HUES48 (cell line): ENCODE measurements around the gene IL1RAP.

Experiments
- H3K27ac ChIP-seq: one replicate; pipeline ENCODE4 v1.7.0; 2013; ENCODE audit warnings: low read depth, low read length, inconsistent platforms
- H3K27me3 ChIP-seq: 2 replicates; pipeline ENCODE4 v1.6.1; 2013; ENCODE audit warnings: mild to moderate bottlenecking, low read length; ENCODE audit not compliant: control insufficient read depth, insufficient read depth
- H3K36me3 ChIP-seq: 2 replicates; pipeline ENCODE4 v1.6.1; 2013; ENCODE audit warnings: low read length; ENCODE audit not compliant: control insufficient read depth, insufficient read depth
- H3K4me1 ChIP-seq: 2 replicates; pipeline ENCODE4 v1.6.1; 2013; ENCODE audit warnings: mild to moderate bottlenecking, low read length; ENCODE audit not compliant: control insufficient read depth, insufficient read depth
- H3K4me3 ChIP-seq: 2 replicates; pipeline ENCODE4 v1.5.1; 2013; ENCODE audit warnings: mild to moderate bottlenecking, low read depth, low read length
- H3K9ac ChIP-seq: 2 replicates; pipeline ENCODE4 v1.6.1; 2013; ENCODE audit warnings: mild to moderate bottlenecking, low read depth, low read length, moderate library complexity
- H3K9me3 ChIP-seq: 2 replicates; pipeline ENCODE4 v1.6.1; 2013; ENCODE audit warnings: low read length; ENCODE audit not compliant: control insufficient read depth, insufficient read depth

The IL1RAP gene

DNA sequence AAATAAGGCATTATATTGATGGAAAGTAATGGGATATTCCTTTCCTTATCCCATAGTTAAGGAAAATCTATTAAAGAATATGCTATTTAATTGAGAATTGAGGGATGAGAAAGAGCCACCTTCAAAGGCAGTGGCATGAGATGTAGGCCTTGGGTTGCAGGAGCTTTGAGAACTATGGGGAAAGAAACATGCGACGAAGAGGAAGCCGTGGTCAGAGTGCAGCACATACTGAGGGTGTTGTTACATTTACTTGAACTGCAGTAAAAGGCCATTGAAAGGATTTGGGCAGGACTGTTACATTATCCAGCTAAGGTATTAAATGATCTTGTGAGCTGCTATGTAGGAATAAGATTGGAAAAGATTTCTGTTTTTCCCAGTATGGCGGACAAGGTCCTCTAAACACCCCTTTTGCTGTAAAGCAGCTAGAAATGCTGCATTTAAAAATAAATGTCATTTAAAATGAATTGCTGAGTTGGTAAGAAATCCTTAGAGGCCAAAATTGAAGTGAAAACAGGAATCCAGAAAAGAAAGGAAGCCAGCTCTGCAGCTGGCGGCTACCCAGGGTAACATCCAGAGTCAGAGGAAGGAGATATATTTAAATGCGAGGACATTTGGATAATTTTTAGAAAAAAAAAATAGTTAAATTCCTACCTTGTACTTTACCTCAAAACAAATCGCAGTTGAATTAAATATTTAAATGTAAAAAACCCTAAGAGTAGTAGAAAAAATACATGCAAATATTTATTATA is 61.7 kb downstream of the IL1RAP start:
- Histone ChIP-seq H3K27me3 (no peaks in the 10 kb centered on the region), H3K9ac (no peak overlapping the region), H3K4me3 (no peak overlapping the region), H3K36me3 (no peaks in the 10 kb centered on the region), H3K27ac (no peak overlapping the region), H3K9me3 (no peaks in the 10 kb centered on the region), H3K4me1 (no peaks in the 10 kb centered on the region)

DNA sequence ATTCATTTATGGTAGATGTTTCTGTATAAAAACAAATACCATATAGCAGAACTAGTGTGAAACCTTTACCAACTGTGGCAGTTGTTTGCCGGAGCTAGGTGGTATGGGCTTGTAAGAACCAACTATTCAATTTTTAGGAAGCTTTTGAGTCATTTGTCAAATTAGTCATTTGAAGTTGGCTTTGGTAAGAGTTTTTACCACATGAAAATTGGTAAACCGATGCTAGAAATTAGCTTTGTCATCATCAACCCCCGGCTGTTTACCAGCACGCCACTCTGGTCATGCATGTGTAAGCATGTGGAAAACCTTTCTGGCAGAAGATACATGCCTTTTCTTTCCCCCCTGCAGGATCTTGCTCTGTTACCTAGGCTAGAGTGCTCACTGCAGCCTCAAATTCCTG is 63.3 kb downstream of the IL1RAP start:
- no peaks in the 10 kb centered on the region for H3K36me3 ChIP-seq

DNA sequence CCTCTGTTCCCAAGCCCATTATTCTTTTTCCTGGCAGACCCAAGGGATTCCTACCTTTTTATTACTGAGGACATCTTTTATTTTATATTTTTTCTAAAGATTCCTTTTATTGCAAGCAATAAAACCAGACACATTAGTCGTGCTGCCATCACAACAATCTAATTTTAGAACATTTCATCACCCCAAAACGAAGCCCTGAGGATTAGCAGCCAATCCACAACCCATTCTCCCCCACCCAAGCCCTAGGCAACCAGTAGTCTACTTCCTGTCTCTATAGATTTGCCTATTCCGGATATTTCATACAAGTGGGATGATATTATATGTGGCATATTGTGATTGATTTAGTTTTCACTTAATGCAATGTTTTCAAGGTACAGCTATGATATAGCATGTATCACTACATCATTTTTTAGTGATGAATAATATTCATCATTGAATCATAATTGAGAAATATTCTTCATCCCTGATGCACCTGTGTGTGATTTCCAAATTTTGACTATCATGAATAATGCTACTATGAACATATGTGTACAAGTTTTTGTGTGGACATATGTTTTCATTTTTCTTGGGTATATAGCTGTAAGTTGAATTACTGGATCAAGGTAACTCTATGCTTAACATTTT is 65.7 kb downstream of the IL1RAP start:
- Histone ChIP-seq H3K36me3 (no peaks in the 10 kb centered on the region), H3K27ac (no peak overlapping the region), H3K9me3 (no peaks in the 10 kb centered on the region), H3K9ac (no peak overlapping the region), H3K4me1 (no peaks in the 10 kb centered on the region), H3K27me3 (no peaks in the 10 kb centered on the region), H3K4me3 (no peak overlapping the region)

More for the DNA sequence above, 63.3 kb downstream of the IL1RAP start:
- H3K9ac ChIP-seq = no peak overlapping the region
- H3K4me1 ChIP-seq = no peaks in the 10 kb centered on the region
- H3K4me3 ChIP-seq = no peak overlapping the region
- no peaks in the 10 kb centered on the region for H3K9me3 ChIP-seq
- H3K27me3 ChIP-seq = no peaks in the 10 kb centered on the region
- H3K27ac ChIP-seq = no peak overlapping the region

DNA sequence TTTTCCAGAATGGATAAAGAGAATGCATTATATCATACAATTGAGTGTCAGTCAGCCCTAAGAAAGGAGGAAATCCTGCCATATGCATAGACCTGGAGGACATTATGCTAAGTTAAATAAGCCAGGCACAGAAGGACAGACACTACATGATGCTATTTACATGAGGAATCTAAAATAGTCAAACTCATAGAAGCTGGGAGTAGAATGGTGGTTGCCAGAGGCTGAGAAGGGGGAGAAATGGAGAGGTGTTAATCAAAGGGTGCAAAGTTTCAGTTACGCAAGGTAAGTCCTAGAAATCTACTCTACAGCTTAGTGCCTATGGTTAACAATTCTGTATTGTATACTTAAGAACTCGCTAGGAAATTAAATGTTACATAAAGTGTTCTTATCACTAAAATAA is 66.5 kb downstream of the IL1RAP start:
- H3K9me3 ChIP-seq = no peaks in the 10 kb centered on the region
- H3K27me3 ChIP-seq = no peaks in the 10 kb centered on the region
- no peak overlapping the region for H3K4me3 ChIP-seq
- no peak overlapping the region for H3K9ac ChIP-seq
- H3K27ac ChIP-seq = no peak overlapping the region
- no peaks in the 10 kb centered on the region for H3K4me1 ChIP-seq
- H3K36me3 ChIP-seq = no peaks in the 10 kb centered on the region

DNA sequence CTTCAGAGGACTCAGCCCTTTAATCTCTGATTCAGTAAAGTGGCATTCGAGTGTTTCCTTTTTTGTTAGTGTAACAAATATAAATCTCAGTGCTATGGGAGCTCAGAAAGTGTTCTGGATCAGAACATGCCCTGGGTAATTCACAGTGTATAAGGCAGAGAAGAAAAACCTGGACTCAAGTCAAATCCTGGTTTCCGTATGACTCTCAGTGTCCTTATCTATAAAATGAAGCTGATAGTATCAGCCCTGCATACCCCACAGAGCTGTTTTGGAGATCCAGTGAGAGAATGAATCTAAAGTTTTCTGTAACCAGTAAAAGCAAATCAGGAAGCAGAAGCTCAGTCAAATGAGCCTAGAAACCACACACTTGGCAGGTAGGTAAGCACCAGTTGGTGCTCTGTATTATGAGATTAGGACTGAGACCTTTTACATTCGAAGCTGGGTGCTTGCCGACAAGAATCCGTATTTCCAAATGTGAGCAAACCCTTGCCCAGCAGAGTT is 67.2 kb downstream of the IL1RAP start:
- H3K9me3 ChIP-seq = no peaks in the 10 kb centered on the region
- H3K36me3 ChIP-seq = no peaks in the 10 kb centered on the region
- no peak overlapping the region for H3K4me3 ChIP-seq
- peaks cover 2% of the 10 kb centered on the region; the same call in 1 of the 2 replicates for H3K4me1 ChIP-seq
- H3K27ac ChIP-seq = no peak overlapping the region
- H3K9ac ChIP-seq = no peak overlapping the region
- no peaks in the 10 kb centered on the region for H3K27me3 ChIP-seq

DNA sequence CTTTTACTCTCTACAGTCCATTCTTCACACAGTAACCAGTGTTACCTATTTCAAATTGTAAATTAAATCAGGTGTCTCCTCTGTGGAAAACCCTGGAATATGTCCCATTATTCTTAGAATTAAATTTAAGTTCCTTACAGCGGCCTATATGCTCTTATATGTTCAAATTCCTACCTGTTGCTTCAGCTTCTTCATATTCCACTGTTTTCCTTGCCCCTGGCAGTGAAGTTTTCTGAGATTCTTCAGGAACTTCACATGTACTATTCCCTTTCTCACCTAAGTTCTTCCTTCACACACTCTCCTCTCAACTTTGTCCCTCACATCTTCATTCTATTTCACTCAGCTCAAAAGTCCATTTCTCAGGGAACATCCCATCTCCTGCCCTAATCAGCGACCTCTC is 68.8 kb downstream of the IL1RAP start:
- no peak overlapping the region for H3K9ac ChIP-seq
- H3K4me1 ChIP-seq = peaks cover 10% of the 10 kb centered on the region; the same call in 1 of the 2 replicates
- H3K4me3 ChIP-seq = no peak overlapping the region
- no peaks in the 10 kb centered on the region for H3K27me3 ChIP-seq
- H3K36me3 ChIP-seq = no peaks in the 10 kb centered on the region
- H3K9me3 ChIP-seq = no peaks in the 10 kb centered on the region
- H3K27ac ChIP-seq = no peak overlapping the region

DNA sequence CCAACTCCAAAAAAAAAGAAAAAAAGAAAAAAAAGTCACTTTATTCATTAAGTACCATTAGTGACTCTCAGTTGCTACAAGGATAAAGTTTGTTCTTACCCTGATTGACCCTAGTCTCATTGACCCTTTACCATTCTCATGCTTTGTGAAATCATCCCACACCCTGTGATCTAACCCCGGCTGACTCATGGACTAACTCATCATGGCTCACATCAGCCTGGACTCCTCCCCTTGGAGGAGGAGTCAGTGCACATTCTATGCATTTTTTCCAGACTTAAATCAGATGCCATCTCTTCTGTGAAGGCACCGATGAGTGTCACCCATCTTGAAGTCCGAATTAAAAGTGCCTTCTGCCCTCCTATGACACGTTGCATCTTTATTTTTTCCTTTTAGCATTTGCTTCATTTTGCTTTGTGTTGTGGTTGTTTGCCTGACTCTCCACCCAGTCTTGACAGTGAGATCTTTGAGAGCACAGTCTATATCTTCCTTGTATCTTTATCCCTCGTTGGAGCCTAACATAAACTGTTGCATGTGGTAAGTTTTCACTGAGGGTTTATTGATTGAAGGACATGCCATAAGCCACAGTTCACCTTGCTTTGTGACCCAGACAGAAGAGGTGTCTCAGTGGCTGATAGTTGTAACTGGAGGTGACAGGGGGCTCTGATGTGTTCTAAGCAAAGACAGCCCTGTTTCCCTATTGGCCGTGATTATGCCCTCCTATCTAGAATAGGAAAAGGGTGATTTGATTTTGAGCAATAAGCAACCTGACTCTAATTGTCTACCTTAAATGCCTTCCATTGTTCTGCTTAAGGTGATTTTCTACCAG is 72.1 kb downstream of the IL1RAP start:
- Histone ChIP-seq H3K4me1 (peaks cover 10% of the 10 kb centered on the region; the same call in 1 of the 2 replicates), H3K27me3 (no peaks in the 10 kb centered on the region), H3K27ac (peak overlapping the region; percentile 37), H3K36me3 (no peaks in the 10 kb centered on the region), H3K9ac (no peak overlapping the region), H3K4me3 (no peak overlapping the region), H3K9me3 (no peaks in the 10 kb centered on the region)

DNA sequence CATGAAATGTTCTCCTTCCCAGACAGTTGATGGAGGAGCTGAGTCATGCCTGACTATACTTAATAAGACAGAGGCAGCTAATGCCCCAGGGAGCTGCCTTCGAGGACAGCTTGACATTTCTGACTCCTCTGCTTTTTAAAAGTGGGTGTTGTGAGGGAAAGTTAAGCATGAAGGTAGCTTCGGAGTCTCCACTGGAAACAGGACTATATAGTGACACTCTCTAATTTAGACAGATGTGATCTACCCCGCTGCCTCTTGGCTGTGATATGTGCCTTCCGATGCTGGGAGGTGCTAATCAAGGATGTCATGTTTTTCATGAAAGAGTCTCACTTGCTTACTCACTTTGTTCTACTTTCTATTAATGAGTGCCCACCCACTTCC is 72.7 kb downstream of the IL1RAP start:
- Histone ChIP-seq H3K27ac (peak overlapping the region; percentile 37), H3K9me3 (no peaks in the 10 kb centered on the region), H3K4me1 (peaks cover 10% of the 10 kb centered on the region; the same call in 1 of the 2 replicates), H3K27me3 (no peaks in the 10 kb centered on the region), H3K36me3 (no peaks in the 10 kb centered on the region), H3K9ac (no peak overlapping the region), H3K4me3 (no peak overlapping the region)

DNA sequence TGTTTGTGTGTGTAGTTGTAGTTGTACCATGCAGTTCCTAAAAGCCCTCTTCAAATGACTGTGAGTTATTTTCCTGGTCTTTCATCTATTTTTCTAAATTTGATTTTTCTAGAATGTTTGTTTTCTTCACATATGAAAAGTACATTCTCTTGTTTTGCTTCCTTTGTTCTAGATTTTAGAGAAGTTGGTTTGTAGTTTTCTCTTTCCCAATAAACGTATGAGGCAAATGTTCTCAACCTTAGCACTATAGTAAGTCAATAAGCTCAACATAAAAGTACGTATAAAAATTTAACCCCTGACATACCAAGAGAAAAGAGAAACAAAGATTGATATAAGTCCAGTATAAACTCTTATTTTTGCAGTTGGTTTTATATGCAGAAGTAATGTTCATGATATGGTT is 74.7 kb downstream of the IL1RAP start:
- Histone ChIP-seq H3K27me3 (no peaks in the 10 kb centered on the region), H3K27ac (no peak overlapping the region), H3K4me3 (no peak overlapping the region), H3K4me1 (peaks cover 10% of the 10 kb centered on the region; the same call in 1 of the 2 replicates), H3K36me3 (no peaks in the 10 kb centered on the region), H3K9me3 (no peaks in the 10 kb centered on the region), H3K9ac (no peak overlapping the region)

DNA sequence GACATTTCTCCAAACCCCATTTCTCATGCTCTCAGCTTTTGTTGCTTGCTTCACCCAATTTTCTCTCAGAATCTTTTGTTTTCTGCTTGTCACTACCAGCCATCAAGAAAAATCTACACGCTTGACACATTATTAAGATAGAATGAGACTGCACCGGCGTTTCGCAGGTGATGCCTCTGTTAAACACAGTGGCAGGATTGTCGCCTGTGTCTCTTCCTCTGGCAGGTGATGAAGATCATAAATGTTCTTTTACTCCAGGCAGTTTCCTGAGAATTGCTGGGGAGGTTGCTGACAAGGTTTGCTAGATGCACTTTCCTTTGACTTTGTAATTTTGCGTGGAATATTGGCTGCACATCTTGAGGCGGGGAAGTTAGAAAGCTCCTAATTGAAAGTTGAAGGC is 75.4 kb downstream of the IL1RAP start:
- H3K9ac ChIP-seq = no peak overlapping the region
- H3K9me3 ChIP-seq = no peaks in the 10 kb centered on the region
- H3K4me3 ChIP-seq = no peak overlapping the region
- H3K27me3 ChIP-seq = no peaks in the 10 kb centered on the region
- H3K4me1 ChIP-seq = peaks cover 10% of the 10 kb centered on the region; the same call in 1 of the 2 replicates
- no peak overlapping the region for H3K27ac ChIP-seq
- H3K36me3 ChIP-seq = no peaks in the 10 kb centered on the region
